GM18505 (cell line): ENCODE measurements around the gene RRP8.

Source experiments
- ATAC-seq: cut with Tn5 transposase; IDR thresholded peaks from one replicate; pipeline ENCODE4 v1.9.1; 2021; ENCODE audit not compliant: unreplicated experiment
- POLR2A ChIP-seq: IDR thresholded peaks from 4 replicates; pipeline ENCODE4 v1.6.1; 2011; ENCODE audit warnings: borderline replicate concordance; ENCODE audit not compliant: insufficient read depth, insufficient read length; ENCODE audit errors: extremely low read depth

Gene RRP8

DNA sequence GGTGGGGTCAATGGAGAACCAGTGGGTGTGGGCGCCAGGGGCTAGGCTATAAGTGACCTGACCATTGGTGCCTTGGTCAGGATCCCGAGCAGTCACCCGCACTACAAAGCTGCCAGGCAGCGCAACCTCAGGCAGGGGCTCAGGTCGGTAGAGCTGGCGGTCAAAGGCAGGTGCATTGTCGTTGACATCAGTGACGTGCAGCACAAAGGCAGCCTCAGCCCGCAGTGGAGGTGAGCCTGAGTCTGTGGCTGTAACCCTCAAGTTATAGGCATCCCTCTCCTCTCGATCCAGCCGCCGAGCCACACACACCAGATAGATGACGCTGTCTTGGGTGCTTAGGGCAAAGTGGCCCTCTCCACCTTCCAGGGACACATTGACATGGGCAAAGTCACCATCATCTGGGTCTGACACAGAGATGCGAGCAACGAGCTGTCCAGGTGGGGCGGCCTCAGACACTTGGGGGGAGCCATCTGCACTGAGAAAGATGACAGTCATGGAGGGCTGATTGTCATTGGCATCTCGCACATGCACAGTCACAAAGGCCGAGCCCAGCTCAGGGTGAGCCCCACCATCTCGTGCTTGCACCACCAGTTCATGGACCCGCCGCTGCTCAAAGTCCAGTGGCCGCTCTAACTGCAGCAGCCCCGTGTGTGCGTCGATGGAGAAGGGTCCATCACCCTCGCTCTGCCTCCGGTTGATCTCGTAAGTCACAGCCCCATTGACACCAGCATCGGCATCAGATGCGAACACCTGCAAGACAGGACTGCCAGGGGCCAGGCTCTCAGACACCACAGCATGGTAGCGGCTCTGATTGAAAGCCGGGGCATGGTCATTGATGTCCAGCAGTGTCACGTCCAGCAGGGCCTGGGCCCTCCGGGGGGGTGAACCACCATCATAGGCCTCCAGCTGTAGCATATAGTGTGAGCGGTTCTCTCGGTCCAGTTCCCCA is 36.9 kb upstream of the RRP8 start:
- no peak for TF ChIP-seq POLR2A
- ATAC-seq = no peak

DNA sequence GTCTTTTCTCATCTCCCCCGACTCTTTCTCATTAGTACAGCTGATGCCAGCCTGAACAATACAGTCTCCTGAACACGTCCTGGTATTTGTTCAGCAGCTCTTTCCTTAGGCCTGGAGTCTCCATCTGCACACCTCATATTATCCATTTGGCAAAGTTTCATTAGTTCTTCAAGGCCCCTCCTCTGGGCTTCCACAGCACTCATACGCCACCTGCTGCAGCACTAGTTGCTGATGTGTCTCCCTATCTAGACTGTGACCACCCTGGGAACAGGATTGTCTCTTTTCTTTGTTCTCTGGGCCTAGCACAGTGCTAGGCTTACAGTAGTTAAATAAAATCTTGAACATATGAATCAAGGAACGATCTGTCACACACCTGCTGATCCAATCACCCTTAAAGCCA is 35.0 kb upstream of the RRP8 start:
- TF ChIP-seq POLR2A = no peak
- ATAC-seq = no peak

- TF ChIP-seq POLR2A = no peak
- no peak for ATAC-seq
Measured at GRCh38 chr11:6637871-6638270, 34.5 kb upstream of the RRP8 start.

- no peak for ATAC-seq
Measured at GRCh38 chr11:6636480-6636879, 33.1 kb upstream of the RRP8 start.

GRCh38 chr11:6635082-6635932 is 31.9 kb upstream of the RRP8 start:
- no peak for ATAC-seq
- no peak for TF ChIP-seq POLR2A

More at GRCh38 chr11:6636480-6636879, 33.1 kb upstream of the RRP8 start:
- no peak for TF ChIP-seq POLR2A

DNA sequence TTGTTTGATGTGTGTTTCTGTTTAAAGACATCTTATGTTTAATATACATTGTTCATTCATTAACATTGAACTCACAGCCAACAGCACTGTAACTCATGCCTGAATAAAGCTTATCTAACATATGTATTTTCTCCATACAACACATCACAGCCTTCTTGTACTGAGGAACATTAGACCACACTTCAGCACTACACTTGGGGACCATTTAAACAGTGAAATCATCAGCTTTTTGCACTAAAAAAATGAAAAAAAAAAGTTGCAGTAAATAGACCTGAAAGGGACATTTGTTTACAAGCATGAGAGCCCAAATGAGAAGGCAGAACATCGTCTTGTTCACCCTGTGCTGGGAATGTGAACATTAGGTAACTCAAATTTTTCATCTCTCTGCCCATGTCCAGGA is 31.1 kb upstream of the RRP8 start:
- no peak for ATAC-seq
- TF ChIP-seq POLR2A = no peak

GRCh38 chr11:6633422-6634408 is 30.3 kb upstream of the RRP8 start:
- TF ChIP-seq POLR2A = no peak
- no peak for ATAC-seq

- no peak for TF ChIP-seq POLR2A
- ATAC-seq = no peak
Measured at GRCh38 chr11:6632116-6633073, 29.0 kb upstream of the RRP8 start.

DNA sequence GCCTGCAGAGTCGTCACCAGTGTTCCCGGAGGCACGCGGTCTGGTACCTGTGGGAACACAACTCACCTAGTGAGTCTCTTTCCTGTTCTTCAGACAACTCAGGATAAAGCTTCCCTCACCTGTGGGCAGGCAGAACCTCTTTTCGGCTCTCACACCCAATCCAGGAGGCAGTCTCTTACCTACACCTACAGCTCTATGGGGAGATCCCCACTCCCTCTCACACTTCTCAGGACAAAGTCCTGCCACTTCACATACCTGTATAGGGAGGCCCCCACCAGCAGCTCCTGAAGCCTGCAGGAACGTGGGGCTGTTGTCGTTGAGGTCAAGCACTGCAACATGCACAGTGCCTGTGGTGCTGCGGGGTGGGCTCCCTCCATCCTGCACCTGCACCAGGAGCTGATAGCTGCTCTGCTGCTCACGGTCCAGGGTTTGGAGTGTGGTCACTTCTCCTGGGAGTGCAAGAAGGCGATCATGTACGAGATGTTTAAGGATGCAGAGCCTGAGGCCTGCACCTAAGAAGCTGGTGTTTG is 28.0 kb upstream of the RRP8 start:
- ATAC-seq = no peak
- no peak for TF ChIP-seq POLR2A

DNA sequence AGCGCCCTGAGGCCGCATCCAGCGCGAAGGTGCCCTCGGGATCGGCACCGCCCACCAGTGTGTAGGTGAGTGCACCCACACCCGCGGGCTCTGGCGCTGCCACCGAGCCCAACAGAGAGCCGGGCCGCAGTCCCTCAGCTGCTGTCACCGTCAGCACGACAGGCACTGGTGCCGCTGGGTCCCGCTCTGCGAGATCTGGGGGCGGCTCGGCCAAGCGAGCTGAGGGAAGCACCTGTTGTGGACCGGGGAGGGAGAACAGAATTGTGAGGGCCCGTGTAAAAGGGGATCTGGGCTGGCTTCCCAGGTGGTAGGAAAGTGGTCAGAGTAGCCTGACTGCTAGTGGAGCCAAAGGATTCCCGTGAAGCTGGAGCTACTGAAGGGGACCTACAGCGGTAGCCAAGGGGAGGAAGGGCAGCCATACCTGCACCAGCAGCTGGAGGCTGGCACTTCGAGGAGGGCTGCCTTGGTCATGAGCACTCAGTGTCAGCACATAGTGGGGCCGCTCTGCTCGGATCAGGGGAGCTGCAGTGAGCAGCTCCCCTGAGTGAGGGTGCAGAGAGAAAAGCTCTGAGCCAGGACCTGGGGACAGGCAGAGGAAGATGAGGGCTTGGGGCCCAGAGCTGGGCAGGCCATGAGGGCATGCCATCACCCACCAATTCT is 27.3 kb upstream of the RRP8 start:
- no peak for TF ChIP-seq POLR2A
- no peak for ATAC-seq
